Right lobe of liver (tissue), 4 donors: ENCODE measurements around the gene ZNF816.

Experiments used
- POLR2A ChIP-seq: fragments of 450-650 bp; IDR thresholded peaks from one replicate; pipeline ENCODE4 v1.6.1; 2017; ENCODE audit warnings: antibody characterized with exemption, mild to moderate bottlenecking
- TF ChIP-seq, protein P1 (sequence below), 4 donors: fragments of 200-600 bp in 3 of 4; fragments of 450-650 bp in 1 of 4; IDR thresholded peaks; one replicate each; pipeline versions ENCODE4 v1.5.1 to v1.8.0; 2016 to 2022; ENCODE audit warnings: antibody characterized with exemption in 4 of 4, mild to moderate bottlenecking in 2 of 4
- donor health status: DM: no; HTN: no; CAD: no.
- donor health status: DM: no; HTN: no; CAD: no.
- donor health status: DM: no; HTN: yes; CAD: no.

DNA sequence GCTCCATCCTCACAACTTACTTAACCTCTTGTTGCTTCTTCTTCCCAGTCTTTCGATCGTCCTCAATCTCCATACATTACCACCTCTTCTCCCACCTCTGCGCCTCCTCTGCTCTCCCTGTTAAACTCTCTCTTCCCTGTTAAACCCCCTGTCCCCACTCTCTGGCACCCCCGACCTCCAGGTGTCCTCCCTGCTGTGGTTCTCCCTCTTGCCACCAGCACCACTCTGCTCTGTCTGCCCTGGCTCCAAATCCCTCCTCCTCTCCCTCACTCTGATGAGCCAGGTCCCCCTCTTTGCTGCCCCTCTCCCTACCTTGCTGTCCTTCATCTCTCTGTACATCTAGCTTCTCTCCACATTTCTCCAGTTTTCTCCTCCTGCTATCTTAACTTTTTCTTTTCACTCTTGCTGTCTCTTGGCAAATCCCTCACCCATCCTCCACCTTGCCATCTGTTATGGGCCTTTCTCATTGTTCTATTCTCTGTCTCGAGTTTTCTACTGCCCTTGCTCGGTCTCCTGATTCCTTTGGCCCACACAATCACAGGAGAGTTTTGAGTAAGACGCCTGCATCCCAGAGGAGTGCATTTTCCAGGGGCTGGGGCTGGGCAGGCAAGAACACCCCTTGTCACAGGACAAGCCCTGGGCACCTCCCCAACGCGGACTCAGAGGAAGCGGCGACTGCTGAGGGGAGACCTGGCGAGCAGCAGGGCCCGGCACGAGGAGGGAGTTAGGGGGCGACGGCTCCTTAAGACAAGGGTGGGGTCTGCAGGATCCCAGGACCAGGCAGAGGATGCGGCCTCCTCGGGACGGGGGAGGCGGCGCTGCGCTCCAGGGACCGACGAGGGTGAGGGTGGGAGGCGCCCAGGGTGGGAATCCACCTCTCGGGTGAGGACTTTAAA lies 29.7 kb upstream of the ZNF816 start:
- TF ChIP-seq, protein P1, sequence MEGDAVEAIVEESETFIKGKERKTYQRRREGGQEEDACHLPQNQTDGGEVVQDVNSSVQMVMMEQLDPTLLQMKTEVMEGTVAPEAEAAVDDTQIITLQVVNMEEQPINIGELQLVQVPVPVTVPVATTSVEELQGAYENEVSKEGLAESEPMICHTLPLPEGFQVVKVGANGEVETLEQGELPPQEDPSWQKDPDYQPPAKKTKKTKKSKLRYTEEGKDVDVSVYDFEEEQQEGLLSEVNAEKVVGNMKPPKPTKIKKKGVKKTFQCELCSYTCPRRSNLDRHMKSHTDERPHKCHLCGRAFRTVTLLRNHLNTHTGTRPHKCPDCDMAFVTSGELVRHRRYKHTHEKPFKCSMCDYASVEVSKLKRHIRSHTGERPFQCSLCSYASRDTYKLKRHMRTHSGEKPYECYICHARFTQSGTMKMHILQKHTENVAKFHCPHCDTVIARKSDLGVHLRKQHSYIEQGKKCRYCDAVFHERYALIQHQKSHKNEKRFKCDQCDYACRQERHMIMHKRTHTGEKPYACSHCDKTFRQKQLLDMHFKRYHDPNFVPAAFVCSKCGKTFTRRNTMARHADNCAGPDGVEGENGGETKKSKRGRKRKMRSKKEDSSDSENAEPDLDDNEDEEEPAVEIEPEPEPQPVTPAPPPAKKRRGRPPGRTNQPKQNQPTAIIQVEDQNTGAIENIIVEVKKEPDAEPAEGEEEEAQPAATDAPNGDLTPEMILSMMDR (IDR thresholded peaks at IDR 0.05): no peak
- TF ChIP-seq POLR2A: no peak
